Loucy (cell line): Measurements from ENCODE around the gene CYFIP1.

Experiments used
- H2AFZ ChIP-seq: fragments of 200-600 bp; sonication (generic); 2 replicates; pipeline ENCODE4 v1.6.0; 2016; ENCODE audit warnings: antibody characterized with exemption, mild to moderate bottlenecking, low read length, moderate library complexity
- H3F3A ChIP-seq: fragments of 200-600 bp; 2 replicates; pipeline ENCODE4 v1.6.0; 2016; ENCODE audit warnings: antibody characterized with exemption, low read depth, mild to moderate bottlenecking
- H3K27me3 ChIP-seq: fragments of 200-600 bp; sonication (generic); 2 replicates; pipeline ENCODE4 v1.6.1; 2014; ENCODE audit warnings: low read length, mild to moderate bottlenecking; ENCODE audit not compliant: insufficient read depth, poor library complexity, severe bottlenecking
- H3K36me3 ChIP-seq: fragments of 200-600 bp; sonication (generic); 2 replicates; pipeline ENCODE4 v1.6.1; 2016; ENCODE audit warnings: low read length; ENCODE audit not compliant: insufficient read depth
- H3K4me1 ChIP-seq: fragments of 200-600 bp; sonication (generic); 2 replicates; pipeline ENCODE4 v1.5.1; 2014; ENCODE audit warnings: low read length, mild to moderate bottlenecking; ENCODE audit not compliant: insufficient read depth, poor library complexity, severe bottlenecking
- H3K4me2 ChIP-seq: fragments of 200-600 bp; sonication (generic); 2 replicates; pipeline ENCODE4 v1.6.0; 2014; ENCODE audit warnings: antibody characterized with exemption, low read length, low read depth, mild to moderate bottlenecking; ENCODE audit not compliant: poor library complexity, severe bottlenecking
- H3K4me3 ChIP-seq: fragments of 200-600 bp; sonication (generic); 2 replicates; pipeline ENCODE4 v1.5.1; 2014; ENCODE audit warnings: low read length, mild to moderate bottlenecking, mixed read lengths; ENCODE audit not compliant: poor library complexity, severe bottlenecking
- H3K79me2 ChIP-seq: fragments of 200-600 bp; sonication (generic); 2 replicates; pipeline ENCODE4 v1.6.1; 2014; ENCODE audit warnings: low read length; ENCODE audit not compliant: insufficient read depth
- H3K9ac ChIP-seq: fragments of 200-600 bp; sonication (generic); 2 replicates; pipeline ENCODE4 v1.6.0; 2014; ENCODE audit warnings: mild to moderate bottlenecking, low read depth, low read length, moderate library complexity; ENCODE audit not compliant: poor library complexity, severe bottlenecking
- H3K9me2 ChIP-seq: fragments of 200-600 bp; sonication (generic); replicated peaks from 2 replicates; pipeline ENCODE4 v1.6.1; 2016; ENCODE audit warnings: low read depth, low read length, mixed read lengths
- H3K9me3 ChIP-seq: fragments of 200-600 bp; sonication (generic); 2 replicates; pipeline ENCODE4 v1.6.1; 2014; ENCODE audit warnings: mild to moderate bottlenecking, antibody characterized with exemption, low read length, low read depth; ENCODE audit not compliant: insufficient read depth
- H4K20me1 ChIP-seq: fragments of 200-600 bp; sonication (generic); 2 replicates; pipeline ENCODE4 v1.6.0; 2014; ENCODE audit warnings: antibody characterized with exemption, low read length, mild to moderate bottlenecking; ENCODE audit not compliant: insufficient read depth, poor library complexity, severe bottlenecking
- EZH2phosphoT487 ChIP-seq: fragments of 200-600 bp; IDR thresholded peaks from 2 replicates; pipeline ENCODE4 v1.6.1; 2018; ENCODE audit warnings: antibody characterized with exemption, mild to moderate bottlenecking, moderate library complexity, borderline replicate concordance
- TF ChIP-seq, protein P1 (sequence below): fragments of 200-600 bp; sonication (generic); conservative IDR thresholded peaks from 2 replicates; pipeline ENCODE4 v1.5.1; 2014; ENCODE audit warnings: mild to moderate bottlenecking, antibody characterized with exemption, low read length

Gene CYFIP1

DNA sequence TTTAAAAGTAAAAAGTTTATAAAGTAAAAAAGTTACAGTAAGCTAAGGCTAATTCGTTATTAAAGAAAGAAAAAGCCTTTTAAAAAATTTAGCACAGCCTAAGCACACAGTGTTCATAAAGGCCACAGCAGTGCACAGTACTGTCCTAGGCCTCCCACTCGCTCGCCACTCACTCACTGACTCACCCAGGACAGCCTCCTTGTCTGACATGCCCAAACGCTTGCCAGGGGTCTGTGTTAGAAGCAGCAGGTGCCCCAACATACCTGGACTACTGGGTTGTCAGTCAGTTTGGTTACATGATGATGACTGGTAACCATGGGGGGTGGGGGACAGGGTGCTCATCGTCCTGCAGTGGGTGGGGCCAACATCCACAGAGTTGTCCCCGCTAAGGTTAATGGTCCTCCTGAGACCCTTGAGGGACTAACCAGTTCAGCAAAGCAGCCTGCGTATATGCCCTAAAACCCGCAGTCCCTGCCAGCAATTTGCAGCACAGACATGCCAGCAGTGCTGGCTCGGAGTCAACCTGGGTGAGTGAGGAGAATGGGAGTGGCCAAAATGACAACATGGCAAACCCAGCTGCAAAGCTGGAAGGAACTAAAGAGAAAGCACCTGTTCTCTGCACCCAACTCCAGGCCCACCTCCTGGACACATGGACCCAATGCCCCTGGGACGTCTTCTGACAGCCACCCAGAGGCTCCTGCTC is 49.2 kb downstream of the CYFIP1 start:
- H3K79me2 ChIP-seq, result no peaks in the 10 kb centered on the region
- H4K20me1 ChIP-seq, result no peaks in the 10 kb centered on the region
- no peaks in the 10 kb centered on the region for H3K9me2 ChIP-seq
- no peak overlapping the region for H3K4me2 ChIP-seq
- no peak overlapping the region for H3K4me3 ChIP-seq
- no peaks in the 10 kb centered on the region for H3K4me1 ChIP-seq
- no peaks in the 10 kb centered on the region for H3K9me3 ChIP-seq
- H3F3A ChIP-seq, result no peaks in the 10 kb centered on the region
- H3K36me3 ChIP-seq, result no peaks in the 10 kb centered on the region; the same call in 1 of the 2 replicates
- H3K9ac ChIP-seq, result no peak overlapping the region
- no peaks in the 10 kb centered on the region for H3K27me3 ChIP-seq
- TF ChIP-seq EZH2phosphoT487, result no peak
- TF ChIP-seq, protein P1, sequence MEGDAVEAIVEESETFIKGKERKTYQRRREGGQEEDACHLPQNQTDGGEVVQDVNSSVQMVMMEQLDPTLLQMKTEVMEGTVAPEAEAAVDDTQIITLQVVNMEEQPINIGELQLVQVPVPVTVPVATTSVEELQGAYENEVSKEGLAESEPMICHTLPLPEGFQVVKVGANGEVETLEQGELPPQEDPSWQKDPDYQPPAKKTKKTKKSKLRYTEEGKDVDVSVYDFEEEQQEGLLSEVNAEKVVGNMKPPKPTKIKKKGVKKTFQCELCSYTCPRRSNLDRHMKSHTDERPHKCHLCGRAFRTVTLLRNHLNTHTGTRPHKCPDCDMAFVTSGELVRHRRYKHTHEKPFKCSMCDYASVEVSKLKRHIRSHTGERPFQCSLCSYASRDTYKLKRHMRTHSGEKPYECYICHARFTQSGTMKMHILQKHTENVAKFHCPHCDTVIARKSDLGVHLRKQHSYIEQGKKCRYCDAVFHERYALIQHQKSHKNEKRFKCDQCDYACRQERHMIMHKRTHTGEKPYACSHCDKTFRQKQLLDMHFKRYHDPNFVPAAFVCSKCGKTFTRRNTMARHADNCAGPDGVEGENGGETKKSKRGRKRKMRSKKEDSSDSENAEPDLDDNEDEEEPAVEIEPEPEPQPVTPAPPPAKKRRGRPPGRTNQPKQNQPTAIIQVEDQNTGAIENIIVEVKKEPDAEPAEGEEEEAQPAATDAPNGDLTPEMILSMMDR, result no peak
- no peak overlapping the region for H2AFZ ChIP-seq

DNA sequence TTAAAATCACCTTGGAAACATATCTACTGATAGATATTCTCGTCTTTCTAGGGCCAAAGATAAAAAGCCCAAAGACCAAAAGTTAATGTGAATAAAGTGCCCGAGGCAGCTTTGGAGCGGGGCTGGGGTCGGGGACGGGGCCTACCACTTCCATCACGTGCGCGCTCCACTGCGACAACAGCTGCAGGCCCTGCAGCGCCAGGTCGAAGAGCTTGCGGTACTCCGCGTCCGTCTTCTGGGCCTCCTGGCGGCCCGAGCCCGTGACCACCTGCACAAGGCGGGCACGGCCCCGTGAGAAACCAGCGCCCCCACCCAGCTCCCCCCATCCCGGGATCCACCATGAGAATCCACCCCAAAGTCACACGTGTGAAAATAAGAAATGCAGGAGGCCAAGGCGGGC is 52.4 kb downstream of the CYFIP1 start:
- H3K9me2 ChIP-seq, result no peaks in the 10 kb centered on the region
- no peaks in the 10 kb centered on the region for H3K4me1 ChIP-seq
- no peaks in the 10 kb centered on the region for H3K27me3 ChIP-seq
- H2AFZ ChIP-seq, result no peak overlapping the region
- H3K79me2 ChIP-seq, result no peaks in the 10 kb centered on the region
- no peaks in the 10 kb centered on the region for H3K9me3 ChIP-seq
- no peak overlapping the region for H3K4me2 ChIP-seq
- H3K4me3 ChIP-seq, result no peak overlapping the region
- no peaks in the 10 kb centered on the region for H4K20me1 ChIP-seq
- TF ChIP-seq, protein P1, result no peak
- TF ChIP-seq EZH2phosphoT487, result no peak
- no peak overlapping the region for H3K9ac ChIP-seq
- no peaks in the 10 kb centered on the region for H3F3A ChIP-seq
- no peaks in the 10 kb centered on the region; the same call in 1 of the 2 replicates for H3K36me3 ChIP-seq

DNA sequence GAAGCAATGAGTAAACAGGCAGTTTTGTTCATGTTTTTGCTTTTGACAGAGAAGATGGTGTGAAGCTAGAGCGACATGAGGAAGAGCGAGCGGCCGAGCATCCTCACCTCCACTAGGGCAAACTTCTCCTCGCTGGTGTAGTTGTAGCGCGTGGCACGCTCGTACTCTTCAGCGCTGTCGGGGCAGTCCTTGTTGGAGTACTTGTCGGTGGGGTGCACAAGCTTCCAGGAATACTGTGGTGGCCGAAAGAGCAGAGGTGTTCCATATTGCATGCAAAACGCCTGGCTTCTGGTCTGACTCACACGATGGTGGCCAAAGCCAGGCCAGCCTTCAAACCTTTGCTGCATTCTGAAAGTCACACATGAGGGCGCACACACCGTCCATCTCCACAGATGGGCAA is 54.3 kb downstream of the CYFIP1 start:
- H3K9me2 ChIP-seq, result no peaks in the 10 kb centered on the region
- no peak overlapping the region for H3K4me3 ChIP-seq
- no peak overlapping the region for H3K9ac ChIP-seq
- no peaks in the 10 kb centered on the region for H3F3A ChIP-seq
- H3K36me3 ChIP-seq, result no peaks in the 10 kb centered on the region
- H3K4me2 ChIP-seq, result no peak overlapping the region
- TF ChIP-seq EZH2phosphoT487, result no peak
- TF ChIP-seq, protein P1, result no peak
- no peaks in the 10 kb centered on the region for H4K20me1 ChIP-seq
- no peak overlapping the region for H2AFZ ChIP-seq
- H3K79me2 ChIP-seq, result no peaks in the 10 kb centered on the region
- no peaks in the 10 kb centered on the region for H3K4me1 ChIP-seq
- no peaks in the 10 kb centered on the region for H3K27me3 ChIP-seq
- H3K9me3 ChIP-seq, result no peaks in the 10 kb centered on the region
